DMS53 (cell line): ENCODE data around the gene DEUP1.
"Not testable (repeated sequence)": the region's sequence is repeated elsewhere in the genome, so short reads cannot be mapped to it uniquely, and the experiment has no call there.

Experiments
- DNase-seq: peaks from one replicate; lab custom pipeline; 2025; lab: John Stamatoyannopoulos, UW

Gene DEUP1

DNA sequence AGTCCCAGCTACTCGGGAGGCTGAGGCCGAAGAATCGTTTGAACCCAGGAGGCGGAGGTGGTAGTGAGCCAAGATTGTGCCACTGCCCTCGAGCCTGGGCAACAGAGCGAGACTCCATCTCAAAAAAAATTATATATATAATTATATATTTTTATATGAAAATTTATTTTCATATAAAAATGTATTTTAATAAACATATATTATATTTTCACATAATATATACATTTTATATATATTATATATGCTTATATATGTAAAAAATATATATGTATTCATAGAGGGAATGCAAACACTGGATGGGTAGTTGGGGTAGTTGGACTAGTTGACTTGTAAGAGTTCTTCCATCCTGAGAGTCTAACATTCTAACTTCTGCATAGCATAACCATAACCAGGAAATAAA is 20.3 kb downstream of the DEUP1 start:
- DNase-seq, result no peak

DNA sequence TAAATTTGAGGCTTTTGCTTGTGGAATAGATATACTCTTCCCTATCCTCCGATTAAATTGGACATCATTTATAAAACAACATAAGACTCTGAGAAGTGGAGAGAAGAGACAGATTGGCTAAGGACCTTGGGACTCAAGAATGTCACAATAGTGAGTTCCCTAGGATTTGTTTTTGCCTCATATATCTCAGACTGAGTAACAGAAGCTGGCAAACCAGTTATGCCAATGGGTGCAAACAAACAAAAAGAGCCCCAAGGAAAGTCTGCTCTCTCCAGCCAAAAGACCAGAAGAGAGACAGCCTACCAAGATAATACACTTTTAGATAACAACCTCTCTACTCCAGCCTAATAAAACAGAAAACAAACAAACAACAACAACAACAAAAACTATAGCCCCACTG is 28.9 kb downstream of the DEUP1 start:
- DNase-seq, result no peak

DNA sequence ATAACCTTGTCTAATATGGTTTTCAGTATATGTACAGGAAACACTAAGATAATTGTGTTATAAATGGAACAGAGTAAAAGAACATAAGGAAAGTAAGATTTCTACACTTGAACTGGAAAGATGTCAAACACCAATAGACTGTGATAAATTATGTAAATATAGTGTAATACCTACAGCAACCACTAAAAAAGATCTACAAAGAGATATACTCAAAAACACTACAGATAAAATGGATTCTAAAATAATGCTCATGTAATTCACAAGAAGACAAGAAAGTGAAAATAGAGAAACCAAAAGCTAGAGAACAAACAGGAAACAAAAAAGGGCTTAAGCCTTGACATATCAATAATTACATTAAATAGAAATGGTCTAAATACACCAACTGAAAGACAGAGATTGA is 30.9 kb downstream of the DEUP1 start:
- DNase-seq, result peak; percentile 38

DNA sequence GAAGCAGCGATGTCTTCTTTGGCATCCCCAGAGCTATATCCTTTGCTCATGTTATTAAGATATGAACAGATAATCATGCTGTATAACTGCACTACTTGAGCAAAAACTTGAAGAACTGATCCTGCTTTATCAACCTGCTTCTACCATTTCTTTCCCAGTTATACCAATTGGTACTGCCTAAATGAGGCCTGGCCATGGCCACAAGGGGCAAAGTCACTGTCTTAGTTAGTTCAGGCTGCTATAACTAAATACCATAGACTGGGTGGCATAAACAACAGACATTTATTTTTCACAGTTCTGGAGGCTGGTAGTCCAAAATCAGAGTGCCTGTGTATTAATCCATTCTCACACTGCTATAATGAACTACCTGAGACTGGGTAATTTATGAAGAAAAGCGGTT is 37.5 kb downstream of the DEUP1 start:
- no peak for DNase-seq

DNA sequence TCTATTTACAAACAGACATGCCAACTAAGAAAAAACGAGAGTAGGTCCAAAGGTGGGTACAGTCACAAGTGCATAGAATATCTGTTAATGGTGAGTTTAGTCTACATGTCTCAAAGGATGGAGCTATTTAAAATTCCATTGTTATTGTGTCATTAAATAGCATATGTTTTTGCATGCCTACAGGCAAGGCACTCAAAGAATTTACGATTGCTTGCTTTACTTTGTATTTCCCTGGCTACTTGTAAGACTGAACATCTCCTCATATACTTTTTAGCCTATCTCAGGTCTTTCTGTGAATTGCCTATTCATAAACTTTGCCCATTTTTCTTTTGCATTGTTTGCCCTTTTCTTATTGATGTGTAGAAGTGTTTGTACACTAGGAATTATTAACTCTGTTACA is 39.7 kb downstream of the DEUP1 start:
- no peak for DNase-seq

DNA sequence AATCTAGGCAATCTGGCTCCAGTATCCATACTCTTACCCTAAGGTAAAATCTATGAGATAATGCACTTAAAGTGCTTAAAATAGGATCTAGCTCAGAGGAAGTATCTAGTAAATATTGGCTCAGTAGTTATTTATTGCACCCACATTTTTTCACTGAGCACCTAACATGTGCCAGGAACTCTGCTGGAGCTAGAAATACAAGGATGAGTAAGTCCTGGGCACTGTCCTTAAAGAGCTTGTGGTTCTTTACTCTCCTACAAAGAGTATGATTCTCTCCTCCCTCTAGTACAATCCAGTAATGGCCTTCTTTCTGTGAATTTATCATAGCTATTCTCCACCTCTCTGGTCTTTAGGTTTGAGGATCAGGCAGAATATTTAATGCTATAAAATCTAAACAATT is 59.2 kb downstream of the DEUP1 start:
- peak; percentile 23 for DNase-seq

DNA sequence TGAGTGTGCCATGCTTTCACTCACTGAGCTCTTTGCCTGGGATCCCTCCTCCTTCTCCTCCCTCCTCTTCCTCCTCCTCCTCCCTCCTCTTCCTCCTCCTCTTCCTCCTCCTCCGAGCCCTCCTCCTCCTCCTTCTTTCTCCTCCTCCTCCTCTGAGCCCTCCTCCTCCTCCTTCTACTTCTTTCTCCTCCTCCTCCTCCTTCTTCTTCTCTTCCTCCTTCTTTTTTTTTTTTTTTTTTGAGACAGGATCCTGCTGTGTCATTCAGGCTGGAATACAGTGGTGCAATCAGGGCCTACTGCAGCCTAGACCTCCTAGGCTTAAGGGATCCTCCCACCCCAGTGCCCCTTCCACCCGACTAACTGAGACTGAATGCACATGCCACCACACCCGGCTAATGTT is 62.3 kb downstream of the DEUP1 start:
- DNase-seq, result no peak

DNA sequence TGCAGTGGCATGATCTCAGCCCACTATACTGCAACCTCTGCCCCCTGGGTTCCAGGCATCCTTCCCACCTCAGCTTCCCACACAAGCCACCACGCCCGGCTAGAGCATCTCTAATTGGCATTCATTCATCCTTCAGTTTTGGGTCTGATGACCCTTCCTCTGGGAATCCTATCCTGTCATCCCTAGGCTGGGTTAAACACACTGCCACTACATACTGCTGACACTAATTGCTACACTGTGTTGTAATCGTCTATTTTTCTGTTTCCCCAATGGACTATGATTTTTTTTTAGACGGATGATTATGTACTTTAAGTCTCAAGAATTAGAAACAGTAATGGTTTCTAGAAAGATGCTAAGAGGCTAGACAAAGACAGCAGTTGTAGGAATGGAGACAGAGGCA is 62.8 kb downstream of the DEUP1 start:
- no peak for DNase-seq

DNA sequence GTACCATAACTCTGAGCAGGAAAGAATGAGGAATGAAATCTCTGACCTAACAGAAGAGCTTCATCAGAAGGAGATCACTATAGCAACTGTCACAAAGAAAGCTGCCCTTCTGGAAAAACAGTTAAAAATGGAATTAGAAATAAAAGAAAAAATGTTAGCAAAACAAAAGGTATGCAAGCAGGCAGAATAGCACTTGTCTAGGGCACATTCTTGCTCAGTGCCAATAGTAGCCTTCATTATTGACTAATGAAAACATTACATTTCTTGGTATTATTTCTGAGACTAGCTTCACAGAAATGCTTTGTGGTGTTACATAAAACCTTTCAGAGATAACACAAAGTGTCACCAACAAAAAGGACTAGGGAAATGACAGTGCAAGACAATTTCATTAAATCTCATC is 63.9 kb downstream of the DEUP1 start:
- no peak for DNase-seq

DNA sequence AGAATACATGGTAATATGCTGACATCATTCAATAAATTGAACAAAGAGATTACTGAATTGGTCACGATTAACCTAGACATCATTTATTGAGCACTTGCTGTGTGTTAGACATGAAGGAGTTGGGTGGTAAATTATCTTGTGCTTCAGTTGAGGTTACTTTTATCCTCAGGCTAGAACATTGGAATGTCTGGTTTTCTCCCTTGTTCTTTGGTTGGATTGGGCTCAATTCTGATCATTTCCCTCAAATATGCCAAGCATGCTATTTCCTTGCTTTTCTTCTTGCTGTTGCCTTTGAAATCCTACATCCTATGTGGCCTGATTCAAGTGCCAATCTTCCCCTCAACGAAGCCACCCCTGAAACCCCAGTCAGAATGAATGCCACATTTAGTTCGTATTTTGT is 65.8 kb downstream of the DEUP1 start:
- DNase-seq, result no peak

DNA sequence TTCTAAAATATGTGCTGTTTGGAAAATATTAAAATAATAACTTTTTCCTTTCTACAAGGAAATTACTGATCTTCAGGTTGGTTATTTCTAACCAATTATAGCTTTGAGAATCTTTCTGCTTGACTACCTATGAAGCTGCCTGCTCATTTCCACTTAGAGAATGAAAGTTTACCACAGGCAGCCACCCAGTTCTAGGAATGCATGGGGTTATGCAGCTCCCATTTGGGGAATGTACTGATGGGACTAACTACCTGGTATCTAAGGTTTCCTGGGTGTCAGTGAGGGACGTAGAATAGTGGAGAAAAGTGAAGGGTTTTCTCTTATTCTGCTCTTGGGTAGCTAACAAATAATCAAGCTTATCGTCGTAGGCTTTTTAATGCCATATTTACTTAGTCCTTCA is 73.4 kb downstream of the DEUP1 start:
- no peak for DNase-seq

DNA sequence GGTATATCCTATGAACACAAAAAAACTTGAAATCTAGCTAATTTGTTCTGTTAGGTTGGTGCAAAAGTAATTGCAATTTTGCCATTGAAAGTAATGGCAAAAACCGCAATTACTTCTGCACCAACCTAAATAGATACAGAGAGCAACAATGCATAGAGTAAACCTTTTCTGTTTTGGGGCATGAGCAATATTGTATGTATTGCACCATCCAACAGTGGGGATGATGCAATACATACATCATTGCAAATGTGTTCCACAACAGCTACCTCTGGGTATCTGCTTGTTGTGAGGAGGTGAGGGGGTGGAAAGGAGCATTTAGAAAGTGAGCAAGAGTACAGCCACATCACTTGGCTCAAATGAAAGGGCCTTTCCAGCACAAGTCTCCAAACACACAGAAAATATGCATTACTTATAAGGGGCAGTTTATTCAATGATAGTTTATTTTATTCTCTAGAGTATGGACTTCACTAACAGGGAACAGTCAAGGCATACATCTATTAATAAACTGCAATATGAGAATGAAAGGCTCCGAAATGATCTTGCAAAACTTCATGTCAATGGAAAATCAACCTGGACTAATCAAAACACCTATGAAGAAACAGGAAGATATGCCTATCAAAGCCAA is 77.3 kb downstream of the DEUP1 start:
- peak; percentile 30 for DNase-seq

DNA sequence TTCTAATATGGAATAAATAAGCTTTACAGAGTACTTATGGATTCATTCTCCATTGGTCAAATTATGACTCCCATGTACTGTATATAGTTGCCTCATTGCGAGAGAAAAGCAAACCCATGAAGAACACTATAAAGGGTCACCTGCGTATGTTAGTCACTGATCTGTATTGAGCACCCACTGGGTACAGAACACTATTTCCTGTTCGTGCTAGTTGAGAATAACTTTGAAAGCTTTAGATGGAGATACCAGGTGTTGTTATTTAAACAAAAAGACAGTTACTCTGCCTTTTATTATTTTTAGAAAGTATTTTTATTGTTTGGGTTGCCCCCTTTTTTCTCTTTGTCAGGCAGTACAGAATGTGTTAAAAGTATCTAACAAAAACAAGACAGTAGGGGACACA is 79.9 kb downstream of the DEUP1 start:
- peak; percentile 11 for DNase-seq

DNA sequence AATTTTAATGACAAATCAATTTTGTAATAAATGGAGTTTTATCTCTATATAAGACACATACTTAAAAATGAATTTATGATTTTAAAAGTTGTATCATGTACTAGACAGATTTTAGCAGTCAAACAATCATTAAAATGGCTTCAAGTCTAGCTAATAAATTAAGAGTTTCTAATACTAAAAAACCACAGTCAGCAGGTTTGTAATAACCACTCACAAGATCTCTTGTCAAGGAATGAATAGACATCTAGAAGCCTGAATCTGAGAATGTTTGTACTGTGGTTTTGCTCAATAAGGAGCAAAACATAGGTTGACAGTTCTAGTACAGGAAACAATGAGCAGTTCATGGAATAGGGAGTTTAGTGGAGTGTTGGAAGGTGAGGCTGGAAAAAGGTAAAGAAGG is 81.2 kb downstream of the DEUP1 start:
- no peak for DNase-seq

DNA sequence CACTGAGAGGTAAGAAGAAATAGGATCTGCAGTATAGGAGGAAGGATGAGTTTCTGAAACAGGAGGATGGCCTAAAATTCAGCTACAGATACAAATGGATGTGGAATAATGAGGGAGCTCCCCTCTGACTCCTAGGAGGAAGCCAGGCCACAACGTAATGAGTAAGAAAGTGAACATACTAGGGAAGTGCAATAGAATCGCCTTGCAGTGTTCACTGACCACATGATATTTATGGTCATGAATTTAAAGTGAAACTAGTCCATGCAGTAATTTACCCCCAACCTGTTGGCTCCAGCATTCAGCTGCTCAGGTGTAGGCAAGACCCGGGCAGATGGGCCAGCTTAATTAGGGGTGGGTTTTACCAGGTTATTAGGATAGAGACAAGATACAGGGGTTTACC is 101.7 kb downstream of the DEUP1 start:
- DNase-seq, result no peak

DNA sequence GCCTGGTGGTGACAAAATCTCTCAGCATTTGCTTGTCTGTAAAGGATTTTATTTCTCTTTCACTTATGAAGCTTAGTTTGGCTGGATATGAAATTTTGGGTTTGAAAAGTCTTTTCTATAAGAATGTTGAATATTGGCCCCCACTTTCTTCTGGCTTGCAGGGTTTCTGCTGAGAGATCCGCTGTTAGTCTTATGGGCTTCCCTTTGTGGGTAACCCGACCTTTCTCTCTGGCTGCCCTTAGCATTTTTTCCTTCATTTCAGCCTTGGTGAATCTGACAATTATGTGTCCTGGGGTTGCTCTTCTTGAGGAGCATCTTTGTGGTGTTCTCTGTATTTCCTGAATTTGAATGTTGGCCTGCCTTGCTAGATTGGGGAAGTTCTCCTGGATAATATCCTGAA is 112.7 kb downstream of the DEUP1 start:
- DNase-seq, result not testable (repeated sequence)

DNA sequence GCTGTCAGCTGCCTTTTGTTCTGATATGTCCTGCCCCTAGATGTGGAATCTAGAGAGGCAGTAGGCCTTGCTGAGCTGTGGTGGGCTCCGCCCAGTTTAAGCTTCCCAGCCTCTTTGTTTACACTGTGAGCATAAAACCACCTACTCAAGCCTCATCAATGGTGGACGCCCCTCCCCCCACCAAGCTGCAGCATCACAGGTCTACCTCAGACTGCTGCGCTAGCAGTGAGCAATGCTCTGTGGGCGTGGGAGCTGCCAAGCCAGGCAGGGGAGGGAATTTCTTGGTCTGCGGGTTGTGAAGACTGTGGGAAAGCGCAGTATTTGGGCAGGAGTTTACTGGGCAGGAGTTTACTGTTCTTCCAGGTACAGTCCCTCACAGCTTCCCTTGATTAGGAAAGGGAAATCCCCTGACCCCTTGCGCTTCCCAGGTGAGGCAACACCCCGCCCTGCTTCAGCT is 114.1 kb downstream of the DEUP1 start:
- DNase-seq, result peak; percentile 91

DNA sequence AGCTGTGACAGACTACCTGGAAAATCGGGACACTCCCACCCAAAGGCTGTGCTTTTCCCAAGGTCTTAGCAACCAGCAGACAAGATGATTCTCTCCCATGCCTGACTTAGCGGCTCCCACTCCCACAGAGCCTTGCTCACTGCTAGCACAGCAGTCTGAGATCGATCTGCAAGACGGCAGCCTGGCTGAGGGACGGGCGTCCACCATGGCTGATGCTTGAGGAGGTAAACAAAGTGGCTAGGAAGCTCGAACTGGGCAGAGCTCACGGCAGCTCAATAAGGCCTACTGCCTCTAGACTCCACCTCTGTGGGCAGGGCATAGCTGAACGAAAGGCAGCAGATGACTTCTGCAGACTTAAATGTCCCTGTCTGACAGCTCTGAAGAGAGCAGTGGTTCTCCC is 127.7 kb downstream of the DEUP1 start:
- no peak for DNase-seq

DNA sequence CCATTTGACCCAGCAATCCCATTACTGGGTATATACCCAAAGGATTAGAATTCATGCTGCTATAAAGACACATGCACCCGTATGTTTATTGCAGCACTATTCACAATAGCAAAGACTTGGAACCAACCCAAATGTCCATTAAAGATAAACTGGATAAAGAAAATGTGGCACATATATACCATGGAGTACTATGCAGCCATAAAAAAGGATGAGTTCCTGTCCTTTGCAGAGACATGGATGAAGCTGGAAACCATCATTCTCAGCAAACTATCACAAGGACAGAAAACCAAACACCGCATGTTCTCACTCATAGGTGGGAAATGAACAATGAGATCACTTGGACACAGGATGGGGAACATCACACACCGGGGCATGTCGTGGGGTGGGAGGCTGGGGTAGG is 133.1 kb downstream of the DEUP1 start:
- DNase-seq, result not testable (repeated sequence)

DNA sequence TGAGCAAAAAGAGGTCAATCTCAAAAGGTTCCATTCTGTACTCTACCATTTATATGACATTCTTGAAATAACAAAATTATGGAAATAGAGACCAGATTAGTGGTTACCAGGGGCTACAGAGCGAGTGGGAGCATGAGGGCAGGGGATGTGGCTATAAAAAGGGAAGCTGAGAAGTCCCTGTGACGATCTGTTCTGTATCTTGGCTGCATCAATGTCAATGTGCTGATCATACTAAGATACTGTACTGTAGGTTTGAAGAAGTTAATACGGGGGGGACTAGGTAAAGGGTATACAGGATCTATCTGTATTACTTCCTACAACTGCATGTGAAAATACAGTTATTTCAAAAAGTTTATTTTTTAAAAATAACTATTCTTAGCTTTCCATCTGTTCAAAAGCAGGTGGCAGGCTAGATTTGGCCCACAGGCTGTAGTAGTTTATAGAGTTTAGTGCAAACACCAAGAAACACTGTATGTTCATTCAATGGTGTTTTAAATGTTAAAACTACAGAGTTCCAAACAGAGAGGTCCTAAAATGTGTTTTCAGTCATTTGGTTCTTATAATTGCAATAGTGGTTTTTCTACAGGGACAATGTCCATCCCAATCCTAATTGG is 134.5 kb downstream of the DEUP1 start:
- DNase-seq, result no peak

DNA sequence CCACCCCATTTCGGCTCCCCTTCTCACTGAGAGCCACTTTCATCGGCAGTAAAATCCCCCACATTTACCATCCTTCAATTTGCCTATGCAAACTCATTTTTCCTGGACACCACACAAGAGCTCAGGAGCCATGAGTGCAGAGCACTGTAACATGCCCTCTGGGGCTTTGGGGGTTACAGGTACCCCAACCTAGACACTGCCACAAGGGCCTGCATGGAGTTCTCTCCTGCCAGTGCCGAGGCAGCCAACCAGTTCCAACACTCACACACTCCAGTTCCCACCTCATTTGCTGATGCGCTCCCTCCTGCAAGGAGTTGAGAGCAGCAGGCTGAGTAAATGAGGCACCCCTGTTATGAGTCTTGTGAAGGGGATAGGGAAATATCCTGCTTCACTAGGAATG is 136.5 kb downstream of the DEUP1 start:
- no peak for DNase-seq

DNA sequence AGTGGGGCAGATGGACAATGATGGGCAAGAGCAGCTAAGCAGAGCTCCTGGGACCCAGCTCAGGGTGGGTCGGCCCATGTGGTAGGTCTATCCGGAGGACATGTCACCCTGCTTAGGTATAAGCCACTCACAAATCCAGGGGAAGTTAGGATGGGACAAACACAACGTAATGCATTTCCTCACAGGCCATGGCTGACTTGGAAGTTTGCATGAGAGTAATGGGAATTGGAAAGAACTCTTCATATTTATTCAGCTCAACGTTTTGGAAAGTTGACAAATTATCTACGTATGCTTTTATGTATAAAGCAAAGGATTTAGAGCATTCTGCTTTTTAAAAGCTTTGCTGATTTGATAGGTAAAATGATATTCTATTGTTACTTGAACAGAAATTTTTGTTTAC is 137.7 kb downstream of the DEUP1 start:
- peak; percentile 81 for DNase-seq

DNA sequence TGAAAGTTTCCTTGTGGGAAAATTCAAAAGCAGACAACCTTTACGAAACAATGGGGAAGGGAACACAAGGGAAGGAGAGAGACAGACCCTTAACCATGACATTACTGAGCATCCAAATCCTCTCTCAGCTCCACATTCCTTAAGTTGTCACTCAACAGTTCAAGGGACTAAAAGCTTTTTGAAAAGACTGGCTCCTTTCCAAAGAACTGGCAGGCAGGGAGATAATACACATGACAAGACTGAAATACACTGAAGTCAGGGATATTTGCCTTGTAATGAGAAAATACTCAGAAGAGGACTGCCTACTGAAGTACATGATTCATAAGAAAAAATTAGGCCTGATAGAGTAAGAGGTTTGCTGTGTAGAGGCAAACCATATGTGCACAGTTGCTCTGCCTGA is 143.6 kb downstream of the DEUP1 start:
- no peak for DNase-seq

DNA sequence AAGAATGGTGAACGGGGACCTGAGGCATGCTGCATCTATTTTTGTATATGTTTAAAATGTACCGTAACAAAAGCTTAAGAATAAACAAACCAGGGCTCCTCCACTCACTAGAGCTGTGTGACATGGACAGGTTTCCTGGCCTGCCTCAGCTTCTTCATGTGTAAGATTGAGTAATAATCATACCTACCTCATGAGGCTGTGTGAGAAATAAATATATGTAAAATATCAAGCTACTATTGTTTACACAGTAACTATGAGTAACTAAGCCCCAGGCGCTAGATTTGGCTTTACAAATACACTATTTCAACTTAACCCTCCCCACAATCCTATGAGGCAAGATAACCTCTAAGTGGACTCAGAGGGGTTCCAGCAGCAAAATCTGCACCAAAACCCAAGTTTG is 146.3 kb downstream of the DEUP1 start:
- DNase-seq, result no peak
